Kidney epithelial cell (primary cell): ENCODE data around the gene YES1. TPM values are rescaled to one million over a fixed set of nuclear protein-coding genes. Genes with fewer than 3 reads are reported as not detected.

ENCODE experiments used
- DNase-seq: peaks from one replicate; pipeline ENCODE4 v3.0.0-alpha.2; 2010; ENCODE audit warnings: low read depth
- H3K27me3 ChIP-seq: 2 replicates; pipeline ENCODE4 v1.6.0; 2011; ENCODE audit warnings: low read length; ENCODE audit not compliant: control insufficient read depth, insufficient read depth
- H3K36me3 ChIP-seq: 2 replicates; pipeline ENCODE4 v1.5.1; 2011; ENCODE audit warnings: low read length; ENCODE audit not compliant: control insufficient read depth, insufficient read depth
- H3K4me3 ChIP-seq: 2 replicates; pipeline ENCODE4 v1.5.1; 2011; ENCODE audit warnings: low read depth, mild to moderate bottlenecking, control low read depth, low read length
- total RNA-seq: library from RNA; depleted of rRNA; stranded (reverse); fragments of >200 nt; gene quantifications from 2 replicates; pipeline ENCODE4 v1.2.3, GENCODE V29; 2015
- TF ChIP-seq, protein P1 (sequence below): IDR thresholded peaks from 2 replicates; pipeline ENCODE4 v1.5.1; 2011; ENCODE audit warnings: mild to moderate bottlenecking, moderate library complexity, low read length, control low read depth, inconsistent platforms; ENCODE audit not compliant: insufficient read depth, poor library complexity, severe bottlenecking

The YES1 gene
- total RNA-seq, 1 donor from 2014 or later: 135 TPM

DNA sequence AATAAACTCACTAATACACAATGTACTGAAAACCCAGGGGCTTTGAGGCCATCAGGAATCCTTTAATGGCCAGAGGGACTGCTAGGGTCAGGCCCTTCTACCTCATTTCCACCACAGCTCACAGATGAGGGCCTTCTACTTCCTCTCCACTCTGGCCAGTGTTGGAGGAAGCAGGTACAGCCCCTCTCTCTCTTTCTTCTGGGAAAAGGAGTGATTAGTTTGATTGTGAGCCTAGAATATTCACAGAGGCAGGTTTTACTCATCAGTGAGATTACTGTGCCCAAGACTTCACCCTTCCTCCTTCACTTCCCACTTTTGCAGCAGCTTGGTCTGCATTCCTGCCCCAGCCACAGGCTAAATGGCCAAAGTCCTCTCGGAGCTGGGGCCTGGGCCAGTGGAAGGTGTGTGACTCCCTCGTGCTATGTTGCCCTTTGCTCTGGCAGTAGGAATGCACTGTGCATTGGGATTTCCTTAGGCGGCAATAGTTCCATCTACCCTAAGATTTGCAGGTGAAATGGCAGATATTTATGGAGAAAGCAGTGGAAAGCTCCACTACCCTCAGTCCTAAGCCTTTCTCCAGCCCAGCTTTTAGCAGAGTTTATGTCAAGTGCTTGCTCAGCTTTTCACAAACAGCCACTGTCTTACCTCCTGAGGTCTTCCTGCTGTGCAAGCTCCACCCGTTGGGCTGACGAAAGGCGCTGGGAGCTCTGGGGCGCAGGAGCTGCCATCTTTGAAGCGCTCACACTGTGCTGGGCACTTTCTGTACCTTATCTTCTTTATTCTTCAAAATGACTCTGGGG, 36.2 kb upstream of the YES1 start:
- Histone ChIP-seq H3K27me3 (no peaks in the 10 kb centered on the region), H3K36me3 (no peaks in the 10 kb centered on the region), H3K4me3 (no peak overlapping the region)
- TF ChIP-seq, protein P1, sequence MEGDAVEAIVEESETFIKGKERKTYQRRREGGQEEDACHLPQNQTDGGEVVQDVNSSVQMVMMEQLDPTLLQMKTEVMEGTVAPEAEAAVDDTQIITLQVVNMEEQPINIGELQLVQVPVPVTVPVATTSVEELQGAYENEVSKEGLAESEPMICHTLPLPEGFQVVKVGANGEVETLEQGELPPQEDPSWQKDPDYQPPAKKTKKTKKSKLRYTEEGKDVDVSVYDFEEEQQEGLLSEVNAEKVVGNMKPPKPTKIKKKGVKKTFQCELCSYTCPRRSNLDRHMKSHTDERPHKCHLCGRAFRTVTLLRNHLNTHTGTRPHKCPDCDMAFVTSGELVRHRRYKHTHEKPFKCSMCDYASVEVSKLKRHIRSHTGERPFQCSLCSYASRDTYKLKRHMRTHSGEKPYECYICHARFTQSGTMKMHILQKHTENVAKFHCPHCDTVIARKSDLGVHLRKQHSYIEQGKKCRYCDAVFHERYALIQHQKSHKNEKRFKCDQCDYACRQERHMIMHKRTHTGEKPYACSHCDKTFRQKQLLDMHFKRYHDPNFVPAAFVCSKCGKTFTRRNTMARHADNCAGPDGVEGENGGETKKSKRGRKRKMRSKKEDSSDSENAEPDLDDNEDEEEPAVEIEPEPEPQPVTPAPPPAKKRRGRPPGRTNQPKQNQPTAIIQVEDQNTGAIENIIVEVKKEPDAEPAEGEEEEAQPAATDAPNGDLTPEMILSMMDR: no peak
- DNase-seq: no peak

DNA sequence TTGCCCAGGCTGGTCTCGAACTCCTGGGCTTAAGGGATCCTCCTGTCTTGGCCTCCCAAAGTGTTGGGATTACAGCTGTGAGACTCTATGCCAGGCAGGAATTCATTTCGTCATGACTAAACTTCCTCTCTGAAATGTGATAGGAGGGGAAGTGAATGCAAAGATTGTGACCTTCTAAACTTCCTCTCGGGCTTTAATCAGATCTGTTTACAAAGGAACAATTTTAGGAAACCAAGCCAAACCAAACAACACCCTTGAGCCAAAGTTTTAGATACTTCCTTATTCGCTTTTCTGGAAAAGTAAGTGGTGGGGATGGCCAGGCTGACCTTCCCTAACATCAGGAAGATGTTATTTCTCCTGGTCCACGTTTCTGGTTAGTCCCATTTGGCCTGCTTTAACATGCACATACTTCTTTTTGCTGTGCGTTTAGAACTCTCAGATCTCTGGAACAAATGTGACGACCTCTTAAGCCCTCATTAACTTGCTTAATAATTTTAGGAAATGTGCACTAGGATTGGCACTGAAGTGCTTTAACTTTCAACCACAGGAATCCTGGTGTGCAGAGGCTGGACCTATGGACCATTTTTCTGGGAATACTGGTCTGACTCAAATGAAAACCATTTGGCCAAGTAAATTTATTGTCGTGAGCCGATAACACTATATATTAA, 33.2 kb upstream of the YES1 start:
- Histone ChIP-seq H3K27me3 (no peaks in the 10 kb centered on the region), H3K4me3 (no peak overlapping the region), H3K36me3 (no peaks in the 10 kb centered on the region)
- no peak for DNase-seq
- TF ChIP-seq, protein P1: no peak

DNA sequence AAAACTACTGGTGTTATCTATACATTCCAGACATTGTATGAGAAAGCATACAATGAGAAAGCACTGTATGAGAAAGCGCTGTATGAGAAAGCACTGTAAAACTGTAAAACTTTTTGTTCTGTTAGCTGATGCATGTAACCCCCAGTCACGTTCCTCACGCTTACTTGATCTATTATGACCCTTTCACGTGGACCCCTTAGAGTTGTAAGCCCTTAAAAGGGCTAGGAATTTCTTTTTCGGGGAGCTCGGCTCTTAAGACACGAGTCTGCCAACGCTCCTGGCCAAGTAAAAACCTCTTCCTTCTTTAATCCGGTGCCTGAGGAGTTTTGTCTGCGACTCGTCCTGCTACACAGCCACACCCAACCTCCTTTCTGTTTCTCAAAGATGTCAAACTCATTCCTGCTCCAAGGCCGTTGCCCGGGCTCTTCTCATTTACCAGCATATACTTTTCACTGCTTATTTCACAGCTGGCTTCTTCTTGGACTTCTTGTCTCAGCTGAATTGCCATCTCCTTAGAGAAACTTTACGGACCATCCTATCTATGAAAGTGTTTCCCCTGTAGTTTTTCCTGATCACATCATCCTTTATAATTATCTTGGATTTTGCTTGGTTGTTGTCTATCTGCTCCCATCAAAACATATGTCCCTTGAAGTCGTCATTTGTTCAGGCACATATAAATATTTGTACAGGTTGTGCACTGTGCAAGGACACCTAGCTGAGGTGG, 29.8 kb upstream of the YES1 start:
- H3K4me3 ChIP-seq: no peak overlapping the region

DNA sequence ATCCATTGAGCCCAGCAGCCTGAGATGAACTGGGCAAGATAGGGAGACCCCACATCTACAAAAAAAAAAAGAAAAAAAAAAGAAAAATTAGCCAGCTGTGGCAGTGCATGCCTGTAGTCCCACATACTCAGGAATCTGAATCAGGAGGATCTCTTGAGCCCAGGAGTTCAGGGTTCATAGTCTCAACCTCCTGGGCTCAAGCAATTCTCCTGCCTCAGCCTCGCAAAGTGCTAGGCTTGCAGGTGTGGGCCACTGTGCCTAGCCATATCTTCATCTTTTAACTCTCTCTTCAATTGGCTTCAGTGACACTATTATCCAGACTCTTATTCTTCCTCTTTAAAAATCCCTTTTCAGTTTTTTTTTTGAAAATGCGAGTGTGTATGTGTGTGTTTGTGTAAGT, 28.5 kb upstream of the YES1 start:
- no peak for DNase-seq
- Histone ChIP-seq H3K27me3 (no peaks in the 10 kb centered on the region), H3K36me3 (no peaks in the 10 kb centered on the region), H3K4me3 (no peak overlapping the region)
- TF ChIP-seq, protein P1: no peak

More for the DNA sequence above, 29.8 kb upstream of the YES1 start:
- H3K36me3 ChIP-seq: no peaks in the 10 kb centered on the region
- TF ChIP-seq, protein P1: no peak
- no peak for DNase-seq
- H3K27me3 ChIP-seq: no peaks in the 10 kb centered on the region

DNA sequence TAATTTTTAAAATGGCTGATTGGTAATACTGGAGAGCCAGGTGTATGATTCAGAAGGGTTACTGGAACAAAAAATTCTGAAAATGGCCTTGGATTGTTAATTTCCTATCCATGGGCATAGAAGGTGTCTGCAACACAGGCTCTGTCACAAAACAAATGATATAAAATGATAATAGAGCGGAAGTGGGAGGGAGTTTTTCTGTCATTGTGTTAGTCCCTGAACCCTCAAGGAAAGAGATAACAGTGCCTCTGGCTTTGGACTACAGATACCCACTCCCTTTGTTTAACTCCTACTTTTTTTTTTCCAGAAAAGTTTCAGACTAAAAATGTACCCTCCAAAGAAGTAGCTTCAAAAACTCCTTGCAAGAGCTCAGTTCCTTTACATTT, 28.0 kb upstream of the YES1 start:
- TF ChIP-seq, protein P1: no peak
- Histone ChIP-seq H3K27me3 (no peaks in the 10 kb centered on the region), H3K36me3 (no peaks in the 10 kb centered on the region), H3K4me3 (no peak overlapping the region)
- no peak for DNase-seq
